GM23338 (cell line): Measurements from ENCODE around the gene KRT84. TPM values are rescaled to one million over a fixed set of nuclear protein-coding genes. Genes with fewer than 3 reads are reported as not detected.

ENCODE experiments used
- ATAC-seq: fragments of 200-7000 bp; cut with Tn5 transposase; 3 replicates; pipeline ENCODE4 v1.9.1; 2020
- DNase-seq: peaks from one replicate; pipeline ENCODE4 v3.0.0-alpha.2; 2015; ENCODE audit warnings: low spot score
- H2AFZ ChIP-seq: fragments of 200-600 bp; sonication (generic); 2 replicates; pipeline ENCODE4 v1.8.0; 2016; ENCODE audit warnings: antibody characterized with exemption, mild to moderate bottlenecking, moderate library complexity
- H3F3A ChIP-seq: fragments of 200-600 bp; sonication (generic); replicated peaks from 2 replicates; pipeline ENCODE4 v1.8.0; 2017; ENCODE audit warnings: antibody characterized with exemption, mixed run types, low read depth
- H3K27ac ChIP-seq: fragments of 200-600 bp; sonication (generic); 2 replicates; pipeline ENCODE4 v1.6.1; 2016; ENCODE audit warnings: low read depth
- H3K27me3 ChIP-seq: fragments of 200-600 bp; sonication (generic); 2 replicates; pipeline ENCODE4 v1.8.0; 2016; ENCODE audit warnings: mild to moderate bottlenecking, mixed run types, moderate library complexity; ENCODE audit not compliant: insufficient read depth
- H3K36me3 ChIP-seq: fragments of 200-600 bp; sonication (generic); 2 replicates; pipeline ENCODE4 v1.8.0; 2016; ENCODE audit warnings: mild to moderate bottlenecking; ENCODE audit not compliant: insufficient read depth
- H3K4me1 ChIP-seq: fragments of 200-600 bp; sonication (generic); 2 replicates; pipeline ENCODE4 v1.8.0; 2016; ENCODE audit warnings: mild to moderate bottlenecking, moderate library complexity; ENCODE audit not compliant: insufficient read depth
- H3K4me2 ChIP-seq: fragments of 200-600 bp; sonication (generic); 2 replicates; pipeline ENCODE4 v1.7.1; 2017; ENCODE audit warnings: mixed run types
- H3K4me3 ChIP-seq: fragments of 200-600 bp; sonication (generic); 2 replicates; pipeline ENCODE4 v1.6.1; 2016; ENCODE audit warnings: mixed run types
- H3K79me2 ChIP-seq: fragments of 200-600 bp; sonication (generic); replicated peaks from 2 replicates; pipeline ENCODE4 v1.8.0; 2017; ENCODE audit warnings: mild to moderate bottlenecking; ENCODE audit not compliant: insufficient read depth
- H3K9me2 ChIP-seq: fragments of 200-600 bp; sonication (generic); 2 replicates; pipeline ENCODE4 v1.8.0; 2017; ENCODE audit not compliant: insufficient read depth
- H4K20me1 ChIP-seq: fragments of 200-600 bp; sonication (generic); replicated peaks from 2 replicates; pipeline ENCODE4 v1.8.0; 2017; ENCODE audit warnings: mild to moderate bottlenecking; ENCODE audit not compliant: insufficient read depth
- H3K27ac Mint-ChIP-seq: 2 replicates; pipeline ENCODE4 v1.8.0; 2020; ENCODE audit warnings: inconsistent platforms, mild to moderate bottlenecking, moderate library complexity, mixed read lengths
- H3K27me3 Mint-ChIP-seq: 3 replicates; pipeline ENCODE4 v1.8.0; 2022; ENCODE audit warnings: low read depth, mild to moderate bottlenecking, moderate library complexity, mixed read lengths, inconsistent platforms; ENCODE audit not compliant: insufficient read depth, poor library complexity
- H3K36me3 Mint-ChIP-seq: 3 replicates; pipeline ENCODE4 v1.8.0; 2021; ENCODE audit warnings: low read depth, mild to moderate bottlenecking, inconsistent platforms, moderate library complexity, mixed read lengths
- H3K4me1 Mint-ChIP-seq: 3 replicates; pipeline ENCODE4 v1.8.0; 2020; ENCODE audit warnings: mild to moderate bottlenecking, inconsistent platforms, mixed read lengths
- H3K4me3 Mint-ChIP-seq: 3 replicates; pipeline ENCODE4 v1.8.0; 2021; ENCODE audit warnings: moderate library complexity, mild to moderate bottlenecking, inconsistent platforms, mixed read lengths
- H3K9me3 Mint-ChIP-seq: 3 replicates; pipeline ENCODE4 v1.8.0; 2020; ENCODE audit warnings: moderate library complexity, mild to moderate bottlenecking, inconsistent platforms, mixed read lengths
- CREB1 ChIP-seq: fragments of 250-450 bp; sonication (Bioruptor Pico); IDR thresholded peaks from 2 replicates; pipeline ENCODE4 v1.5.0; 2020; ENCODE audit warnings: low read depth, mild to moderate bottlenecking, moderate library complexity
- CTCF ChIP-seq, 2 experiments: fragments of 200-600 bp in 1 of 2; sonication (generic) in 1 of 2; conservative IDR thresholded peaks; 2 replicates each; pipeline versions ENCODE4 v1.5.1 to v1.6.1; 2016 to 2017; ENCODE audit warnings: antibody characterized with exemption in 2 of 2, low read depth in 2 of 2, mild to moderate bottlenecking in 2 of 2, moderate library complexity in 1 of 2
- ETS1 ChIP-seq: IDR thresholded peaks from 2 replicates; pipeline ENCODE4 v1.6.1; 2016; ENCODE audit warnings: antibody characterized with exemption
- EZH2 ChIP-seq: fragments of 200-600 bp; sonication (generic); IDR thresholded peaks from one replicate; pipeline ENCODE4 v1.8.0; 2017; ENCODE audit warnings: antibody characterized with exemption, mild to moderate bottlenecking, low read depth; ENCODE audit not compliant: unreplicated experiment
- EZH2phosphoT487 ChIP-seq: fragments of 200-600 bp; sonication (generic); IDR thresholded peaks from one replicate; pipeline ENCODE4 v1.8.1; 2018; ENCODE audit warnings: antibody characterized with exemption; ENCODE audit not compliant: unreplicated experiment
- JUNB ChIP-seq: IDR thresholded peaks from one replicate; pipeline ENCODE4 v1.6.1; 2016; ENCODE audit warnings: antibody characterized with exemption; ENCODE audit not compliant: unreplicated experiment
- NANOG ChIP-seq: IDR thresholded peaks from 2 replicates; pipeline ENCODE4 v1.6.1; 2016; ENCODE audit warnings: antibody characterized with exemption, borderline replicate concordance
- POLR2AphosphoS5 ChIP-seq: IDR thresholded peaks from 2 replicates; pipeline ENCODE4 v1.6.1; 2016; ENCODE audit warnings: antibody characterized with exemption, low read depth
- REST ChIP-seq: IDR thresholded peaks from one replicate; pipeline ENCODE4 v1.6.1; 2018; ENCODE audit warnings: antibody characterized with exemption; ENCODE audit not compliant: unreplicated experiment
- STAT1 ChIP-seq: IDR thresholded peaks from one replicate; pipeline ENCODE4 v1.6.1; 2016; ENCODE audit warnings: antibody characterized with exemption; ENCODE audit not compliant: unreplicated experiment
- ZNF114 ChIP-seq: fragments of 250-450 bp; sonication (Bioruptor Pico); IDR thresholded peaks from 2 replicates; pipeline ENCODE4 v1.5.0; 2020; ENCODE audit warnings: mild to moderate bottlenecking, moderate library complexity
- ZNF331 ChIP-seq: fragments of 250-450 bp; sonication (Bioruptor Pico); IDR thresholded peaks from 2 replicates; pipeline ENCODE4 v1.5.0; 2020; ENCODE audit warnings: low read depth, mild to moderate bottlenecking, moderate library complexity
- ZNF462 ChIP-seq: fragments of 250-450 bp; sonication (Bioruptor Pico); IDR thresholded peaks from 2 replicates; pipeline ENCODE4 v1.5.0; 2020; ENCODE audit warnings: mild to moderate bottlenecking, moderate library complexity
- polyA plus RNA-seq: library from polyadenylated mRNA; unstranded; fragments of >200 nt; fragmentation: Nextera tagmentation; extraction: Ambion mirVana; gene quantifications from 2 replicates; pipeline ENCODE4 v1.2.1, GENCODE V29; 2016
- total RNA-seq: library from RNA; depleted of rRNA; stranded (reverse); fragments of >200 nt; shearing (Covaris generic); gene quantifications from 2 replicates; pipeline ENCODE4 v1.2.3, GENCODE V29; 2014

KRT84 gene
- total and polyA plus RNA-seq, 2 experiments from 2014 or later, result not detected

- H3K27me3 Mint-ChIP-seq, result peaks cover 2% of the 10 kb centered on the region
These were observed 20.5 kb upstream of the KRT84 start, which contains the start of gene KRT82 for GRCh38 chr12:52405922-52406385. KRT82 (minus strand) TSS chr12:52406335; CDS start chr12:52406277, 58 bp downstream.

More at GRCh38 chr12:52405922-52406385, 20.5 kb upstream of the KRT84 start, which contains the start of gene KRT82:
- no peak within 1 kb of the TSS for H3K4me3 Mint-ChIP-seq
- no peak for ATAC-seq
- H3K36me3 Mint-ChIP-seq, result peaks cover 7% of the 10 kb centered on the region
- Histone ChIP-seq H3K4me2 (no peak within 1 kb of the TSS), H3K27me3 (no peaks in the 10 kb centered on the region), H3F3A (no peaks in the 10 kb centered on the region), H3K79me2 (no peaks in the 10 kb centered on the region), H2AFZ (no peak within 1 kb of the TSS), H3K9me2 (no peaks in the 10 kb centered on the region), H4K20me1 (no peaks in the 10 kb centered on the region), H3K4me3 (no peak within 1 kb of the TSS), H3K4me1 (no peaks in the 10 kb centered on the region), H3K27ac (no peak within 1 kb of the TSS), H3K36me3 (no peaks in the 10 kb centered on the region)
- peaks cover 22% of the 10 kb centered on the region for H3K9me3 Mint-ChIP-seq
- no peak within 1 kb of the TSS for H3K27ac Mint-ChIP-seq
- H3K4me1 Mint-ChIP-seq, result peaks cover 10% of the 10 kb centered on the region
- TF ChIP-seq NANOG (no peak), ZNF462 (no peak), ZNF114 (CRISPR knock-in tag) (no peak), POLR2AphosphoS5 (no peak), REST (no peak), CTCF (conservative IDR thresholded peaks at IDR 0.05; ENCODE audit: low read depth in 2 of 2) (no peak), EZH2 (no peak), CREB1 (CRISPR knock-in tag) (no peak), ZNF331 (no peak), ETS1 (no peak), EZH2phosphoT487 (no peak), STAT1 (no peak), JUNB (no peak)
- no peak for DNase-seq
